Ishikawa (cell line): Measurements from ENCODE around the gene CBX5.
A peak's percentile ranks its signal among the peaks of the same experiment; 100 is the strongest.

ENCODE experiments used
- TAF1 ChIP-seq: IDR thresholded peaks from 2 replicates; pipeline ENCODE4 v1.6.1; 2012; ENCODE audit warnings: low read depth, mild to moderate bottlenecking
- TCF12 ChIP-seq: IDR thresholded peaks from 2 replicates; pipeline ENCODE4 v1.6.1; 2012; ENCODE audit warnings: low read depth

- TF ChIP-seq TAF1 (no peak; the same call in 1 of the 2 replicates), TCF12 (peak; percentile 68)
Measured at GRCh38 chr12:54300732-54301427, 21.0 kb upstream of the CBX5 start, which contains the start of gene NFE2.
